Mesothelial cell of epicardium (in vitro differentiated cells): ENCODE measurements around the gene ITIH1. TPM values are rescaled to one million over a fixed set of nuclear protein-coding genes. Genes with fewer than 3 reads are reported as not detected.

Source experiments
- DNase-seq, 2 experiments: peaks; one replicate each; pipeline ENCODE4 v3.0.0; 2021; ENCODE audit warnings: low spot score in 2 of 2; ENCODE audit not compliant: unreplicated experiment in 2 of 2
- H3K27ac Mint-ChIP-seq: 2 replicates; pipeline ENCODE4 v1.8.0; 2021; ENCODE audit warnings: mixed read lengths
- H3K27me3 Mint-ChIP-seq: 2 replicates; pipeline ENCODE4 v1.8.0; 2021; ENCODE audit warnings: low read depth, mixed read lengths
- H3K36me3 Mint-ChIP-seq: 2 replicates; pipeline ENCODE4 v1.8.0; 2021; ENCODE audit warnings: mixed read lengths
- H3K4me1 Mint-ChIP-seq: 2 replicates; pipeline ENCODE4 v1.8.0; 2021; ENCODE audit warnings: mixed read lengths
- H3K4me3 Mint-ChIP-seq: 2 replicates; pipeline ENCODE4 v1.8.0; 2021; ENCODE audit warnings: mild to moderate bottlenecking, moderate library complexity, mixed read lengths
- H3K9me3 Mint-ChIP-seq: 2 replicates; pipeline ENCODE4 v1.8.0; 2021; ENCODE audit warnings: mixed read lengths
- CTCF ChIP-seq: fragments of 200-600 bp; sonication (generic); IDR thresholded peaks from one replicate; pipeline ENCODE4 v1.5.0; 2021; ENCODE audit warnings: antibody characterized with exemption; ENCODE audit not compliant: unreplicated experiment
- total RNA-seq: library from RNA; stranded (reverse); gene quantifications from 3 replicates; pipeline ENCODE4 v1.2.1, GENCODE V29; 2021

ITIH1 gene
- total RNA-seq, 1 donor from 2014 or later: not detected

GRCh38 chr3:52836986-52837385 lies 59.6 kb downstream of the ITIH1 start:
- H3K36me3 Mint-ChIP-seq: peaks cover 7% of the 10 kb centered on the region
- H3K4me3 Mint-ChIP-seq: no peak overlapping the region
- H3K27ac Mint-ChIP-seq: no peak overlapping the region
- H3K9me3 Mint-ChIP-seq: no peaks in the 10 kb centered on the region
- TF ChIP-seq CTCF: no peak
- H3K4me1 Mint-ChIP-seq: no peaks in the 10 kb centered on the region
- no peak for DNase-seq
- H3K27me3 Mint-ChIP-seq: no peaks in the 10 kb centered on the region

- H3K27ac Mint-ChIP-seq: no peak overlapping the region
- DNase-seq: no peak
- no peak for TF ChIP-seq CTCF
- H3K4me1 Mint-ChIP-seq: no peaks in the 10 kb centered on the region
- no peak overlapping the region for H3K4me3 Mint-ChIP-seq
- H3K9me3 Mint-ChIP-seq: no peaks in the 10 kb centered on the region
- peaks cover 7% of the 10 kb centered on the region for H3K36me3 Mint-ChIP-seq
- H3K27me3 Mint-ChIP-seq: no peaks in the 10 kb centered on the region
Measured at GRCh38 chr3:52838561-52839267, 61.3 kb downstream of the ITIH1 start.

GRCh38 chr3:52839268-52839575 lies 61.8 kb downstream of the ITIH1 start:
- H3K27ac Mint-ChIP-seq: no peak overlapping the region
- H3K4me3 Mint-ChIP-seq: no peak overlapping the region
- no peak for DNase-seq
- H3K36me3 Mint-ChIP-seq: peaks cover 7% of the 10 kb centered on the region
- no peaks in the 10 kb centered on the region for H3K27me3 Mint-ChIP-seq
- H3K4me1 Mint-ChIP-seq: no peaks in the 10 kb centered on the region
- no peak for TF ChIP-seq CTCF
- H3K9me3 Mint-ChIP-seq: no peaks in the 10 kb centered on the region

GRCh38 chr3:52839892-52840545 lies 62.6 kb downstream of the ITIH1 start:
- Mint-ChIP-seq H3K27me3 (no peaks in the 10 kb centered on the region), H3K4me3 (no peak overlapping the region), H3K4me1 (no peaks in the 10 kb centered on the region), H3K9me3 (no peaks in the 10 kb centered on the region), H3K36me3 (peaks cover 9% of the 10 kb centered on the region), H3K27ac (no peak overlapping the region)
- no peak for DNase-seq
- no peak for TF ChIP-seq CTCF

- H3K36me3 Mint-ChIP-seq: peaks cover 9% of the 10 kb centered on the region
- no peaks in the 10 kb centered on the region for H3K4me1 Mint-ChIP-seq
- no peak overlapping the region for H3K27ac Mint-ChIP-seq
- TF ChIP-seq CTCF: no peak
- no peak for DNase-seq
- H3K4me3 Mint-ChIP-seq: no peak overlapping the region
- H3K27me3 Mint-ChIP-seq: no peaks in the 10 kb centered on the region
- H3K9me3 Mint-ChIP-seq: no peaks in the 10 kb centered on the region
Measured at GRCh38 chr3:52841211-52841980, 64.0 kb downstream of the ITIH1 start.

Other genes starting within 250 kb of the ITIH1 start
- 256 to 266 TPM (median 266 TPM) in 3 replicates for gene NT5DC2, start 243.7 kb upstream of the ITIH1 start, total RNA-seq
- gene UQCC5, start 241.0 kb upstream of the ITIH1 start, total RNA-seq: 12.7 to 13.0 TPM (median 12.9 TPM) in 3 replicates
- gene PBRM1, start 91.7 kb upstream of the ITIH1 start, total RNA-seq: 90.1 to 92.4 TPM (median 91.2 TPM) in 3 replicates
- 105 to 120 TPM (median 116 TPM) in 3 replicates for gene GNL3, start 91.6 kb upstream of the ITIH1 start, total RNA-seq
- 73.0 to 79.2 TPM (median 76.2 TPM) in 3 replicates for gene GLT8D1, start 71.8 kb upstream of the ITIH1 start, total RNA-seq
- gene SPCS1, start 71.5 kb upstream of the ITIH1 start, total RNA-seq: 81.9 to 82.7 TPM (median 82.5 TPM) in 3 replicates
- gene NEK4, start 6.7 kb upstream of the ITIH1 start, total RNA-seq: 32.3 to 33.5 TPM (median 32.9 TPM) in 3 replicates
- gene ITIH3, start 17.2 kb downstream of the ITIH1 start, total RNA-seq: 22.4 to 25.0 TPM (median 23.1 TPM) in 3 replicates
- 12.0 to 13.9 TPM (median 13.5 TPM) in 3 replicates for gene ITIH4, start 53.1 kb downstream of the ITIH1 start, total RNA-seq
- 1.0 to 2.1 TPM in 2 of 3 replicates, not detected in the other for gene MUSTN1, start 57.4 kb downstream of the ITIH1 start, total RNA-seq
- 23.8 to 28.8 TPM (median 23.9 TPM) in 3 replicates for gene STIMATE, start 119.9 kb downstream of the ITIH1 start, total RNA-seq